VCaP (cell line): Measurements from ENCODE around the gene SHC4.

ENCODE experiments used
- H3K27ac ChIP-seq: fragments of 450-650 bp; 2 replicates; pipeline ENCODE4 v1.5.1; 2017
- TF ChIP-seq, protein P1 (sequence below): fragments of 450-650 bp; conservative IDR thresholded peaks from 2 replicates; pipeline ENCODE4 v1.5.1; 2017; ENCODE audit warnings: mild to moderate bottlenecking, moderate library complexity

The SHC4 gene

DNA sequence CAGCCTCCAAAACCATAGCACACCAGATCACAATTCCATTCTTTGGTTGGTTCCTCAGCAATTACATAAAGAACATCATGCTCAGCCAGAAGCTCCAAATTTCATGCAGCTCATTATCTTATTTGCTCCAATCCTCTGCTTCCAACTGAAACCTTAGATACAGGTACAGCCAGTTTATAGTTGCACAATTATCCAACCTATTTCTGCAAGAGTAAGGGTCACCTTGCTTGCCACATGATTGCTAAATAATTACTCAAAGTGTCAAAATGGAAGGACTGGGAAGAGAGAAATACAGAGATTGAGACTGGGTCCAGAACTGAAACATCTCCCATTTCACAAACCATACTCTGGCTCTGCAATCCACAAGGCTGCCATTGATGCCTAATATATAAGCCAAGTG, 23.4 kb upstream of the SHC4 start:
- TF ChIP-seq, protein P1, sequence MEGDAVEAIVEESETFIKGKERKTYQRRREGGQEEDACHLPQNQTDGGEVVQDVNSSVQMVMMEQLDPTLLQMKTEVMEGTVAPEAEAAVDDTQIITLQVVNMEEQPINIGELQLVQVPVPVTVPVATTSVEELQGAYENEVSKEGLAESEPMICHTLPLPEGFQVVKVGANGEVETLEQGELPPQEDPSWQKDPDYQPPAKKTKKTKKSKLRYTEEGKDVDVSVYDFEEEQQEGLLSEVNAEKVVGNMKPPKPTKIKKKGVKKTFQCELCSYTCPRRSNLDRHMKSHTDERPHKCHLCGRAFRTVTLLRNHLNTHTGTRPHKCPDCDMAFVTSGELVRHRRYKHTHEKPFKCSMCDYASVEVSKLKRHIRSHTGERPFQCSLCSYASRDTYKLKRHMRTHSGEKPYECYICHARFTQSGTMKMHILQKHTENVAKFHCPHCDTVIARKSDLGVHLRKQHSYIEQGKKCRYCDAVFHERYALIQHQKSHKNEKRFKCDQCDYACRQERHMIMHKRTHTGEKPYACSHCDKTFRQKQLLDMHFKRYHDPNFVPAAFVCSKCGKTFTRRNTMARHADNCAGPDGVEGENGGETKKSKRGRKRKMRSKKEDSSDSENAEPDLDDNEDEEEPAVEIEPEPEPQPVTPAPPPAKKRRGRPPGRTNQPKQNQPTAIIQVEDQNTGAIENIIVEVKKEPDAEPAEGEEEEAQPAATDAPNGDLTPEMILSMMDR = no peak
- H3K27ac ChIP-seq = peak overlapping the region; percentile 70

DNA sequence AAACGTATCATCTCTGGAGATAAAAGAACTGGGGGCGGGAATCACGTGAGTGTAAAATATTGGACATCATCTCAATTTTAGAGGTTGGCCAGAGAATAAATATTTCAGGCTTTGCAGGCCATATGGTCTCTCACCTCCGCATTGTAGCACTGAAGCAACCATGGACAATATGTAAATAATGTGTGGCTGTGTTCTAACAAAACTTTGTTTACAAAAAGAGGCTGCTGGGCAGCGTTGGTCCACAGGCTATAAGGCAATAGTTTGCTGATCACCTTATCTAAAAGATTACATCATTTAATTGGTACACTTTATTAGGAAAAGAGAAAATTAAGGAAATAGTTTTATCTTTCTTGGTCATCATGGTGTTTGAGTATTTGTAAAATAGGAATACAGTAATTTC, 22.5 kb upstream of the SHC4 start:
- peak overlapping the region; percentile 70 for H3K27ac ChIP-seq
- TF ChIP-seq, protein P1 = no peak

DNA sequence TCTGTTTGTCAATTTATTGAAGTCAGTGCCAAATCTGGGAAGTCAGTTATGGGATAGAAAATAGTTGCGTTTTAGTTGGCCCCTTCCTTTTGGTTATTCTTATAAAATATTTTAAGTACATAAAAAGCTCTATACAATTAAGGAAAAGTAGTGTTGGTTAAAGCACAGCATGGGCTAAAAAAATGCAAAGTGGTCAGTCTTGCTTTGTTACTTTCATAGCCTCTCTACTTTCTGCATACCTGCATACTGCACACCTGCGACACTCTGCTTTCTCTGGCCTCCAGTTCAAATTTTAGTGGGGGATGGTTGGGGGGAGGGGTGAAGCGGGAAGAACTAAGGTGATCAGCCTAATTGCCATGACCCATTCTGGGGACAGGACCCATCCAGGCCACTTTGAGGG, 21.8 kb upstream of the SHC4 start:
- peak overlapping the region; percentile 70 for H3K27ac ChIP-seq
- TF ChIP-seq, protein P1 = no peak

- H3K27ac ChIP-seq = peak overlapping the region; percentile 70; the same call in 1 of the 2 replicates
- TF ChIP-seq, protein P1 = no peak
Measured at GRCh38 chr15:48984811-48985352, 21.2 kb upstream of the SHC4 start.

GRCh38 chr15:48984021-48984710, 20.4 kb upstream of the SHC4 start:
- TF ChIP-seq, protein P1 = no peak
- peak overlapping the region; percentile 70; the same call in 1 of the 2 replicates for H3K27ac ChIP-seq

- no peak overlapping the region for H3K27ac ChIP-seq
- TF ChIP-seq, protein P1 = no peak
Measured at GRCh38 chr15:48983300-48983699, 19.6 kb upstream of the SHC4 start.

GRCh38 chr15:48981941-48982340, 18.2 kb upstream of the SHC4 start:
- TF ChIP-seq, protein P1 = no peak
- no peak overlapping the region for H3K27ac ChIP-seq
